Measurements from ENCODE around the gene FAF1. TPM values are rescaled to one million over a fixed set of nuclear protein-coding genes. Genes with fewer than 3 reads are reported as not detected.

Gene FAF1
- total and polyA plus RNA-seq, 2 donors (not counting 1 experiment from before 2014, with no cell fraction given): 39.6 to 40.0 TPM

- Histone ChIP-seq H3K36me3 (ENCODE audit: control insufficient read depth, insufficient read depth, low read length) (no peaks in the 10 kb centered on the region), H4K20me1 (ENCODE audit: control insufficient read depth, extremely low read depth, insufficient read depth, low read length) (no peaks in the 10 kb centered on the region), H3K79me2 (ENCODE audit: control insufficient read depth, insufficient read depth, low read length) (no peaks in the 10 kb centered on the region), H3K9ac (ENCODE audit: insufficient read depth, low read length) (no peak overlapping the region), H3K4me1 (ENCODE audit: control insufficient read depth, extremely low read depth, insufficient read depth, low read length) (no peaks in the 10 kb centered on the region), H3K4me2 (ENCODE audit: extremely low read depth, insufficient read depth, low read length) (no peak overlapping the region), H3K4me3 (replicated peaks in 1 of 4; ENCODE audit: control extremely low read depth in 1 of 4, insufficient read depth in 1 of 4, low read depth in 3 of 4, low read length in 4 of 4) (peak overlapping the region in 1 of 4 experiments; percentile 20), H3K9me3 (ENCODE audit: control insufficient read depth, insufficient read depth, low read depth, low read length) (no peaks in the 10 kb centered on the region), H3K27me3 (ENCODE audit: control insufficient read depth, insufficient read depth, low read length) (peaks cover 94% of the 10 kb centered on the region), H2AFZ (ENCODE audit: low read length) (no peak overlapping the region), H3K27ac (ENCODE audit: insufficient read depth, low read length) (no peak overlapping the region)
- no peak for DNase-seq (ENCODE audit: low read depth in 2 of 2)
- TF ChIP-seq EZH2 (IDR thresholded peaks at IDR 0.05; ENCODE audit: low read length, missing control alignments): no peak
- TF ChIP-seq CTCF (conservative IDR thresholded peaks at IDR 0.05 in 1 of 2, IDR thresholded peaks at IDR 0.05 in 1 of 2; ENCODE audit: low read depth in 1 of 2, low read length in 2 of 2): no peak
These were observed 542.0 kb downstream of the FAF1 start for GRCh38 chr1:50417946-50418599.

GRCh38 chr1:50417507-50417906 lies 542.6 kb downstream of the FAF1 start:
- H3K27ac ChIP-seq (ENCODE audit: insufficient read depth, low read length): no peak overlapping the region
- H3K4me2 ChIP-seq (ENCODE audit: extremely low read depth, insufficient read depth, low read length): no peak overlapping the region
- H3K4me3 ChIP-seq (replicated peaks in 1 of 4; ENCODE audit: control extremely low read depth in 1 of 4, insufficient read depth in 1 of 4, low read depth in 3 of 4, low read length in 4 of 4): no peak overlapping the region
- no peaks in the 10 kb centered on the region for H3K4me1 ChIP-seq (ENCODE audit: control insufficient read depth, extremely low read depth, insufficient read depth, low read length)
- H3K27me3 ChIP-seq (ENCODE audit: control insufficient read depth, insufficient read depth, low read length): peaks cover 90% of the 10 kb centered on the region
- H3K9ac ChIP-seq (ENCODE audit: insufficient read depth, low read length): no peak overlapping the region
- DNase-seq (ENCODE audit: low read depth in 2 of 2): no peak
- no peaks in the 10 kb centered on the region for H4K20me1 ChIP-seq (ENCODE audit: control insufficient read depth, extremely low read depth, insufficient read depth, low read length)
- no peaks in the 10 kb centered on the region for H3K79me2 ChIP-seq (ENCODE audit: control insufficient read depth, insufficient read depth, low read length)
- no peaks in the 10 kb centered on the region for H3K36me3 ChIP-seq (ENCODE audit: control insufficient read depth, insufficient read depth, low read length)
- H2AFZ ChIP-seq (ENCODE audit: low read length): no peak overlapping the region
- no peak for TF ChIP-seq EZH2 (IDR thresholded peaks at IDR 0.05; ENCODE audit: low read length, missing control alignments)
- no peak for TF ChIP-seq CTCF (conservative IDR thresholded peaks at IDR 0.05 in 1 of 2, IDR thresholded peaks at IDR 0.05 in 1 of 2; ENCODE audit: low read depth in 1 of 2, low read length in 2 of 2)
- no peaks in the 10 kb centered on the region for H3K9me3 ChIP-seq (ENCODE audit: control insufficient read depth, insufficient read depth, low read depth, low read length)

GRCh38 chr1:50416553-50417453 lies 543.3 kb downstream of the FAF1 start:
- Histone ChIP-seq H3K4me1 (ENCODE audit: control insufficient read depth, extremely low read depth, insufficient read depth, low read length) (no peaks in the 10 kb centered on the region), H3K9ac (ENCODE audit: insufficient read depth, low read length) (no peak overlapping the region), H3K79me2 (ENCODE audit: control insufficient read depth, insufficient read depth, low read length) (no peaks in the 10 kb centered on the region), H4K20me1 (ENCODE audit: control insufficient read depth, extremely low read depth, insufficient read depth, low read length) (no peaks in the 10 kb centered on the region), H3K9me3 (ENCODE audit: control insufficient read depth, insufficient read depth, low read depth, low read length) (no peaks in the 10 kb centered on the region), H3K4me2 (ENCODE audit: extremely low read depth, insufficient read depth, low read length) (no peak overlapping the region), H3K4me3 (replicated peaks in 1 of 4; ENCODE audit: control extremely low read depth in 1 of 4, insufficient read depth in 1 of 4, low read depth in 3 of 4, low read length in 4 of 4) (no peak overlapping the region), H3K36me3 (ENCODE audit: control insufficient read depth, insufficient read depth, low read length) (no peaks in the 10 kb centered on the region), H3K27me3 (ENCODE audit: control insufficient read depth, insufficient read depth, low read length) (peaks cover 87% of the 10 kb centered on the region), H3K27ac (ENCODE audit: insufficient read depth, low read length) (no peak overlapping the region), H2AFZ (ENCODE audit: low read length) (no peak overlapping the region)
- no peak for DNase-seq (ENCODE audit: low read depth in 2 of 2)
- TF ChIP-seq EZH2 (IDR thresholded peaks at IDR 0.05; ENCODE audit: low read length, missing control alignments) (peak; percentile 73), CTCF (conservative IDR thresholded peaks at IDR 0.05 in 1 of 2, IDR thresholded peaks at IDR 0.05 in 1 of 2; ENCODE audit: low read depth in 1 of 2, low read length in 2 of 2) (no peak)
